Measurements from ENCODE around the gene MYO1B. TPM values are rescaled to one million over a fixed set of nuclear protein-coding genes. Genes with fewer than 3 reads are reported as not detected.

Gene MYO1B
- total RNA-seq, 6 donors from 2014 or later = 112 to 311 (median 137) TPM

DNA sequence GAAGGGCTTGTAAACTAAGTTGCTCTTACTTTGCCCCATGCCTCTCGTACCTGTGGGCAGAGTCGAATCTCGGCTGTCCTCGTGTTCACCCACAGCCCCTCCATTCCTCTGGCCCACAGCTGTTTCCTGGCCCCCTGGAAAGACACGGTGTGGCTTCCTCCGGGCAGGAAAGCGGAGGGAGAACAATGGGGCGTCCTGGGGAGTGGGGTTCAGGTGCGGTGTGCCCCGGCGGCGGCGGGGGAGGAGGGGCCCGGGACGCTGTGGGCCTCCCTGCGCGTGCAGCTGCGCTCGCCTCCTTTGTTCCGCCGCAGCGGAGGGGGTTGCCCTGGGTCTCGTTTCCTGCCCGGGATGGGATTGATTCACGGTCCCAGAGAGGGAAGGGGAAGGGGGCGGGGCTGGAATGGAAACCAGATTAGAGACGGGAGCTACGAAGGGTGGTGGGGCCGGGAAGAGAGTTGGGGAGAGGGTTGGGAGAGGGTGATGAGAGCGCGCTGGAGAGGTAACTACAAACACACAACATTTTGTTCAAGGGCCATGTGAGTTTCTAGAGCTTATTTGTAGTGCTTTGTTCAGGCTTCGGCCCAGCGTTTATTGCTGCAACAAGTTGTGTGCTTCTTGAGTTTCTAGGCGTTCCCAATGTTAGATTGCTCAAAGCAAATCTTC is 796 bp downstream of the MYO1B start:
- Histone ChIP-seq H3K4me3 (peak overlapping the region; percentile 56 to 93 (median 74)), H3K27ac (peak overlapping the region; percentile 81 to 92 (median 88)), H3K4me1 (peaks cover 0 to 32% (median 22%) of the 10 kb centered on the region in 4 donors), H3K27me3 (no peaks in the 10 kb centered on the region), H3K9me3 (no peaks in the 10 kb centered on the region), H3K36me3 (no peaks in the 10 kb centered on the region)
- 4 to 8% methylated on average over 22 to 34 of the region's 34 CpGs for WGBS, 2 donors
- ATAC-seq (ENCODE audit: low FRiP score in 2 of 2) = peak; percentile 67 to 69
- peak; percentile 79 to 90 for DNase-seq
- TF ChIP-seq POLR2A (IDR thresholded peaks at IDR 0.05) = peak in 1 of 4 donors; percentile 34
- TF ChIP-seq, protein P1, sequence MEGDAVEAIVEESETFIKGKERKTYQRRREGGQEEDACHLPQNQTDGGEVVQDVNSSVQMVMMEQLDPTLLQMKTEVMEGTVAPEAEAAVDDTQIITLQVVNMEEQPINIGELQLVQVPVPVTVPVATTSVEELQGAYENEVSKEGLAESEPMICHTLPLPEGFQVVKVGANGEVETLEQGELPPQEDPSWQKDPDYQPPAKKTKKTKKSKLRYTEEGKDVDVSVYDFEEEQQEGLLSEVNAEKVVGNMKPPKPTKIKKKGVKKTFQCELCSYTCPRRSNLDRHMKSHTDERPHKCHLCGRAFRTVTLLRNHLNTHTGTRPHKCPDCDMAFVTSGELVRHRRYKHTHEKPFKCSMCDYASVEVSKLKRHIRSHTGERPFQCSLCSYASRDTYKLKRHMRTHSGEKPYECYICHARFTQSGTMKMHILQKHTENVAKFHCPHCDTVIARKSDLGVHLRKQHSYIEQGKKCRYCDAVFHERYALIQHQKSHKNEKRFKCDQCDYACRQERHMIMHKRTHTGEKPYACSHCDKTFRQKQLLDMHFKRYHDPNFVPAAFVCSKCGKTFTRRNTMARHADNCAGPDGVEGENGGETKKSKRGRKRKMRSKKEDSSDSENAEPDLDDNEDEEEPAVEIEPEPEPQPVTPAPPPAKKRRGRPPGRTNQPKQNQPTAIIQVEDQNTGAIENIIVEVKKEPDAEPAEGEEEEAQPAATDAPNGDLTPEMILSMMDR (IDR thresholded peaks at IDR 0.05) = no peak
- TF ChIP-seq EP300 (IDR thresholded peaks at IDR 0.05) = no peak
- peak in 1 of 2 donors; percentile 45 for TF ChIP-seq POLR2AphosphoS5 (IDR thresholded peaks at IDR 0.05)

DNA sequence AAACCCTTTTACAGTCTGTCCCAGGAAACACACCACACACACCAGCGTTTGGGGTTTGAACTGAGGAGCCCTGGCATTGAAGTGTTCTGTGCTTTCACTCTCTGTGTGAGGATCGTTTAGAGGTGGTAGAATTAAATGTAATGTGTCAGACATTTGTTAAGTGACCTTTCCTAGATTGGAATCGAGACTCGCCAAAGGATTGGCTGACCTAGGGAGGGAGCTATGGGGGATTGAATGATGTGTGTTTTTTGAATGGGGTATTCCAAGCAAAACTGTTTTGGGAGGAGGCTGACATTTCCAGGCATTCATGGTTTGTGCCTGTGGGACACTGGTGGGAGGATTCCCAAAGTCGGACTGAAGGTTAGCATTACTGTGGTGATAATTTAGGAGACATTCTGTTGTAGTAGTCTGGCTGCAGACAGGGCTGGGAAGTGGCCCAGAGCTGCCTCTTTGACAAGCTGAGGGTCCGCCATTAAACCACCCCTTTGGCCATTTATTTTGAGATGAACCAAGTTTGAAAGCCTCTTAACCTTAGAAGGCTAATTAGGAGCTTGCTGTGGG is 1.7 kb downstream of the MYO1B start:
- Histone ChIP-seq H3K36me3 (no peaks in the 10 kb centered on the region), H3K9me3 (no peaks in the 10 kb centered on the region), H3K4me3 (peak overlapping the region in 3 of 4 donors; percentile 56 to 93 (median 87)), H3K4me1 (peaks cover 0 to 37% (median 29%) of the 10 kb centered on the region in 4 donors), H3K27me3 (no peaks in the 10 kb centered on the region), H3K27ac (peak overlapping the region; percentile 81 to 92 (median 88))
- ATAC-seq (ENCODE audit: low FRiP score in 2 of 2) = peak in 1 of 2 donors; percentile 24
- DNase-seq = no peak
- WGBS, 2 donors = 46 to 47% methylated on average over 6 of the region's 6 CpGs
- TF ChIP-seq POLR2A (IDR thresholded peaks at IDR 0.05) (no peak), EP300 (IDR thresholded peaks at IDR 0.05) (no peak), POLR2AphosphoS5 (IDR thresholded peaks at IDR 0.05) (no peak)
- TF ChIP-seq, protein P1 (IDR thresholded peaks at IDR 0.05) = no peak

DNA sequence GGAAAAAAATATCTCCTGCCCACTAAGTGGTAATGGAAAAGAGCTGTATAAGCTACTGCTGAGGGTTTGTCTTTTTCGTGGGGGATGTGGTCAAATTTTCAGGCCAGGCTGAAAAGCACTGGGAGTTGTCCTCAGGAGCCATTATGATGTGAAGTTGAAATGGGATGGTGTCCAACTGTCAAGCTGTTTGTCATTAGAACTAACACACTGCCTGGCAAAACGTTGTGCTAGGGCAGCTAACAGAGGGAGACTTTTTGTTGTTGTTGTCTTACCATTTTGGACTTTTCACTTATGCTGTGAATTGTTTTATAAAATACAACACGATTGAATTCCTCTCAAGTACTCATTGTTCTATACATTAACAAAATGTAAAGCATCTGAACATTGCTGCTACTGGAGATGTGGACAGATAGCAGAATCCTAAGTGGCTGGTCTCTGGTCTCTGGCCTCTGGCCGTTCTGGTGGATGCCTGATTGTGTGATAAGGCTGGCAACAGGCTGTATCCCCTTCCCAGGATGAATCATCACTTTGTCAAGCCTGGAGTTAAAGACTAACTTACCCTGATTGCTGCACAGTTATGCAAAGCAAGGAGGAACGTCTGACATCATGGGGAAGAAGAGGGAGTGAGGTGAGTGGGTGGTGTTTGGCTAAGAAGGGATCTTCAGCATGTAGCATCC is 2.3 kb downstream of the MYO1B start:
- Histone ChIP-seq H3K9me3 (no peaks in the 10 kb centered on the region), H3K4me3 (peak overlapping the region in 3 of 4 donors; percentile 56 to 93 (median 87)), H3K27me3 (no peaks in the 10 kb centered on the region), H3K36me3 (no peaks in the 10 kb centered on the region), H3K4me1 (peaks cover 0 to 38% (median 34%) of the 10 kb centered on the region in 4 donors), H3K27ac (peak overlapping the region; percentile 81 to 92 (median 88))
- WGBS, 2 donors = 29% methylated on average over 5 of the region's 5 CpGs
- TF ChIP-seq, protein P1 (IDR thresholded peaks at IDR 0.05) = no peak
- peak; percentile 38 to 67 for TF ChIP-seq POLR2AphosphoS5 (IDR thresholded peaks at IDR 0.05)
- TF ChIP-seq EP300 (IDR thresholded peaks at IDR 0.05) = no peak
- TF ChIP-seq POLR2A (IDR thresholded peaks at IDR 0.05) = peak in 2 of 4 donors; percentile 24 to 50
- peak; percentile 44 to 68 for ATAC-seq (ENCODE audit: low FRiP score in 2 of 2)
- peak in 1 of 2 donors; percentile 46 for DNase-seq

DNA sequence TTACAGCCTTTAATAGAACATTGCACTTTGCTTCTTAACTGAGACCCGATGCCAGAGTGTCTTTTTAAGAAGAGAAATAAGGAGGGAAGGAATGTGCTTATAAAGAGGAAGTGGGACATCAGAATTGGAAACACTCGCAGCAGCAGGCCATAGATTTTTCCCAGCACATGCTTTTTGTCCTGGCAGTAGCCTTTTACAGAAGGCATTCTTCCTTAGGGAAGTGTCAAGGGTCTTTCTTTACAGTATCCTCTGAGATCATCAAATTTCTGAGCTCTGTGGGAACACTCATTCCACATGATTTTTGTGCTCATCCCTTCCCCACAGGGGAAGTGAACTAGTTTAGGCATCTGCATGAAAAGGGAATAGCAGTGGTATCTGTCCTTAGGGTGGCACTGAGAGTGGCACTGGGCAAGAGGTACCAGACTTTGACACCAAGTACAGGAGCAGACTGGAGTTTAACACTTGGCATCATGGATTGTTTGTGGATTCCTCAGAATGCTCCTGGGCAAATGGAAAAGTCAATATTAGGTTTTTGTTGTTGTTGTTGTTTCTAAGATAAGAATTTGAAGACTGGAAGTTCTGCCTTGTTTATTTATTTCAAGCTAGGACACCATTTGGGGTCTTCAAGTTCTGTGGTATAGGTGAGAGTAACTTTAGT is 4.1 kb downstream of the MYO1B start:
- TF ChIP-seq POLR2A (IDR thresholded peaks at IDR 0.05) (no peak), POLR2AphosphoS5 (IDR thresholded peaks at IDR 0.05) (no peak), EP300 (IDR thresholded peaks at IDR 0.05) (no peak)
- TF ChIP-seq, protein P1 (IDR thresholded peaks at IDR 0.05) = no peak
- Histone ChIP-seq H3K27ac (peak overlapping the region in 1 of 4 donors; percentile 37), H3K36me3 (no peaks in the 10 kb centered on the region), H3K4me1 (peaks cover 0 to 42% (median 36%) of the 10 kb centered on the region in 4 donors), H3K27me3 (no peaks in the 10 kb centered on the region), H3K9me3 (no peaks in the 10 kb centered on the region), H3K4me3 (peak overlapping the region in 1 of 4 donors; percentile 93)
- ATAC-seq (ENCODE audit: low FRiP score in 2 of 2) (no peak), DNase-seq (no peak)
- 20 to 29% methylated on average over 2 of the region's 2 CpGs for WGBS, 2 donors

All from upper lobe of left lung (tissue), 6 donors.